Measurements from ENCODE around the gene GGTLC1.
"Not testable (repeated sequence)": the region's sequence is repeated elsewhere in the genome, so short reads cannot be mapped to it uniquely, and the experiment has no call there.

Gene GGTLC1

DNA sequence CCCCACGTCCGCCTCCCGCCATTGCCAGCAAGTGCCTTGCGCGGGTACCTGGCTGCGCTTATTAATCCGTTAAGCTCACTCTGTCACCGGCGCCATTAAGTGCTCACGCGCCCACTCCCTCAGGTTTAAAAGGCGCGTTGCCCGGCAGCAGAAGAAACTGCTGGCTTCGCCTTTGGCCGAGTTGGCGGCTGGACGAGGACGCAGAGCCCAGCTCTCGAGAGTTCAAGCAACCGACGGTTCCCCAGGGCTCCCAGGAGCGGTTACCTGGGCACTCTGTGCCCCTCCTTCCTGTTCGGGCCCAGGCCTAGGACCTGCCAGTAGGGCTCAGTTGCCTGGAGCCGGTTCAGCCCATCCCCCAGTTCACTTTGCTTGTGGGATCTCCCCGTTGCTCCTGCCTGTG is at the start of gene GGTLC1:
GGTLC1 (minus strand) TSS at position 219 of the 400 bp plus-strand sequence. CDS start 2,168 bp downstream, outside the sequence.
- no peak for DNase-seq (ENCODE audit: low spot score)

DNA sequence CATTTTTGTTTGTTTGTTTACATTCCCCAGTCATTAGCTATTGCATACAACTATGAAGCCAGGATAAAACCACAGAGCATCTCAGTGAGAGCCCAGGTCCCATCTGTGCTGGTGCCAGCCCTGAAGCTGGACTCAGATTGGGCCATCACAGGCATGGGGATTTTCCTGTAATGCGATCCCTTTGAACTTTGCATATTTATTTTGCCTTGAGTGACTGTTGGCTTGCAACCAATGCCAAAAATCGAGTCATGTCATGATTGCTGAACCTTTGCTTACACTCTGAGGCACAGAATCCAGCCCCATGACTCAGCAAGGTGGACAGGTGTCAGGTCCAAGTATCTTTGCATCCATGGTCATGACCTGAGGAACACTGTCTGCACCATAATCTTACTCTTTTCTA is 46.2 kb upstream of the GGTLC1 start:
- peak; percentile 88 for DNase-seq (ENCODE audit: low spot score)

DNA sequence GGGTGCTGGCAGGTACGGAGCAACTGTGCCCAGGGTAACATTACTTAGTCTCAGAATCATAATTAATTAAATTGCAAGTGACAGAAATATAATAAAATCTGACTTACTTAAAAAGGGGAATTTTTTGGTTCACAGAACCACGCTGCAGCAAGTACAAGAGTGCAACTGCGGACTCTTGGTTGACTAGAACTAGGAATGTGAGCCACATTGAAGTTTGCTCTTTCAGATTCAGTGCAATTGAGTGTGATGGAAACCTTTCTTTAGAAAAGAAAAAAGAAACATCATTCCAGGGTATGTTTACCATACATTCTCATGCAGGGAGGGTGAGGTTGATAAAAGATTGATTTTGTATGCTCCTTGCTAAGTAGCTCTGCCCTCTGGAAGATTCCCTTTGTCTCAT is 45.0 kb upstream of the GGTLC1 start:
- DNase-seq (ENCODE audit: low spot score) = no peak

DNA sequence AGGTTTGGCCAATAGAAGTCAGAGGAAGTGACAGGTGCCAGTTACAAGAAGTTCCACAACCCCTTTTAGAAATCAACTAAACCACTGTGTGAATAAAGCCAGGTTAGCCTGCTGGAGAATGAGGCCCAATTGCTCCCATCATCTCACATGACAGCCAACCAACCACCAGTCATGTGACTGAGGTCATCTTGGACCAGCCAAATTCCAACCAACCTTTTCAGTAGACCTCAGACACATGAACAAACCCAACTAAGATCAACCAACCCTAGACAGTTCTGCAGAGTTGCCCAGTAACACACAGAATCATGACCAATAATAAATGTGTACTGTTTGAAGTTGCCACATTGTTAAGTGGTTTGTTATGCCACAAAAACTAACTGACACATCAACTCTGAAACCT is 44.6 kb upstream of the GGTLC1 start:
- DNase-seq (ENCODE audit: low spot score) = no peak

DNA sequence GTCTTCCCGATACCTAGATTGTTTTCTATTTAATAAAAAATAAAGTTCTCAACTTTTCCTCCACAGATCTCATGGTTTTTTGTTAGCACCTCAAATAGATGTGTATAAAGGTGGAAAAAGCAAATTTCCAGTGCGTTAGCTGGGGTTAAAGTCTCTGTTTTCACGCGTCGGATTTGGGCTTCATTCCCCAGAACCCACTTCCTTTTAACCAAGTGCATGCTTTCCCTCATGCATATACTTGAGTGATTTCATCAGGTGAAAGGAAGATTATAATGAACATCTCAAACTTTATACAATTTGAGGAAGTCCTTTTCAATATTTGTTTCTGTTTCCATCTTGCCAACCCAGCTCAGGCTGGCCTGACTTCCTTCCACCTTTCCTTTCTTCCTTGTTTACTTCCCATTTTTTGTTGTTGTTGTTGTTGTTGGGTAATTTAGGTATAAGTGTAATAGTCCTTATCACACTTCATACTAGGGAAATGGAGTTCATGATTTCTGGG is 43.9 kb upstream of the GGTLC1 start:
- no peak for DNase-seq (ENCODE audit: low spot score)

DNA sequence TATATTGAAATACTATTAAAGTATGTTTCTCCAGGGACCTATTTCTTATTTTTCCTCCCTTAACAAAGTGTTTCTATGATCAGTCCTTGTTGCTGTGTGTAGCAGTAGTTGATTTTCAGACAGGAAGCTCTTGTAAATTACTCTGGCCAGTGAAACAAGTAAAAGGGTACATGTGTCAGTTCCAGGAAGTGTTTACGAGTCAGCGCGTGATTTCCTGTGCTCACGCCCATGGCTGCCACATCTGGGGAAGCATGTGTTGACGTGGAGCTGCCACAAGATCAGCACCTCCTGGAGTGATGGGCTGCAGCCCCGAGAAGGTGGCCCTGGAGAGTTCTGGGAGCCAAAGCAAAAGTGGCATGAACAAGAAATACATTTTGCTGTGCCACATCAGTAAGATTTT is 38.6 kb upstream of the GGTLC1 start:
- peak; percentile 30 for DNase-seq (ENCODE audit: low spot score)

DNA sequence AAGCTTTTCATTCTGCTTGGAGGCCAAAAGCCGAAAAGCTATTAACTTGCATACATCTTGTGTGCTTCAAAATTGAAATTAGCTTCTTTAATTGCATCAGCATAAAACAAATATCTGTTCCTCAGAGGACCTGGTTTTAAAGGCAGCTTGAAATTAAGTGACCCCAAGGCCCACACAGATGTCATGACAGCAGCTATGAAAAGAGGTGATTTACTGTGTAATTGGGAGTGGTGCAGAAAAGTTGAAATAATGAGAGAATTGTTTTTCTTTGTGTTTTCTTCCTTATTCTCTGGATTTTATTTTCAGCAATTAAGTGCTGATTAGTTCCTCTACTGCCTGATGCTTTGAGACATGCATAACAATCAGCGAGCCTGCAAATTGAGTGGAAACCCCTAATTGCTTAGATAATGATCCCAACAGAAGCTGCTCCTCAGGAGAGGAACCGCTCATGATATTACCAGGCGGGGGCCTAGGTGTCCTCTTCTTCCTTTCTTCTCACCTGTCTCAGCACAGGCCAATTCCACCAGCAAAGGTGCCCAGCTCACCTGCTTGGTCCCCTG is 34.1 kb upstream of the GGTLC1 start:
- DNase-seq (ENCODE audit: low spot score) = no peak

DNA sequence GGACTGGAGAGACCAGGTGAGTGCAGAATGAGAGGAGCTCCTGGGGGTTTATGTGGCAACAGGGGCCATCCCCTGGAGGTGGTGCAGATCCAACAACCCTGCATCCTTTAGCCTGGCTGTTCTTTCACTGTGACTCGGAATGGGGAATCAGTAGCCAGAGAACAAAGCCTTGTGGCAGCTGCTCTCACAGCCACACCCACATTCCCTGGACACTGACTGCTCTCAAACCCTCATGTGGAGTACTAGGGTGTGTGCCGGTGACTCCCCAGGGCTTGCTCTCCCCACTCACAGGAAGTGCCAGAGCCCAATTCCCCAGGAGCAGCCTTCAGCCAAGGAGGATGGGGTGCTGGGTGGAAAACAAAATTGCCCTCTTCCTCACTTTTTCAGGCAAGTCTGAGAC is 30.2 kb upstream of the GGTLC1 start:
- peak; percentile 96 for DNase-seq (ENCODE audit: low spot score)

DNA sequence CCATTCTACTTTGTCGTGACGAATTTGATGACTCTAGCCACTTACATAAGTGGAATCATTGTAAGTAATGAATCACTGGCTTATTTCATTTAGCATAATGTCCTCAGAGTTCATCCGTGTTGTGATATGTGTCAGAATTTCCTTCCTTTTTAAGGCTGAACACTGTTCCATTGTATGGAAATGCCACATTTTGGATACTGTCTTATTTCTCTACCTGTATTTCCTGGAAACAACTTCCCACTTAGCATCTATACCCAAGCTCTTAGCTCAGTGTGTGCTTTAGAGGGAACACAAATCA is 28.8 kb upstream of the GGTLC1 start:
- peak; percentile 23 for DNase-seq (ENCODE audit: low spot score)

DNA sequence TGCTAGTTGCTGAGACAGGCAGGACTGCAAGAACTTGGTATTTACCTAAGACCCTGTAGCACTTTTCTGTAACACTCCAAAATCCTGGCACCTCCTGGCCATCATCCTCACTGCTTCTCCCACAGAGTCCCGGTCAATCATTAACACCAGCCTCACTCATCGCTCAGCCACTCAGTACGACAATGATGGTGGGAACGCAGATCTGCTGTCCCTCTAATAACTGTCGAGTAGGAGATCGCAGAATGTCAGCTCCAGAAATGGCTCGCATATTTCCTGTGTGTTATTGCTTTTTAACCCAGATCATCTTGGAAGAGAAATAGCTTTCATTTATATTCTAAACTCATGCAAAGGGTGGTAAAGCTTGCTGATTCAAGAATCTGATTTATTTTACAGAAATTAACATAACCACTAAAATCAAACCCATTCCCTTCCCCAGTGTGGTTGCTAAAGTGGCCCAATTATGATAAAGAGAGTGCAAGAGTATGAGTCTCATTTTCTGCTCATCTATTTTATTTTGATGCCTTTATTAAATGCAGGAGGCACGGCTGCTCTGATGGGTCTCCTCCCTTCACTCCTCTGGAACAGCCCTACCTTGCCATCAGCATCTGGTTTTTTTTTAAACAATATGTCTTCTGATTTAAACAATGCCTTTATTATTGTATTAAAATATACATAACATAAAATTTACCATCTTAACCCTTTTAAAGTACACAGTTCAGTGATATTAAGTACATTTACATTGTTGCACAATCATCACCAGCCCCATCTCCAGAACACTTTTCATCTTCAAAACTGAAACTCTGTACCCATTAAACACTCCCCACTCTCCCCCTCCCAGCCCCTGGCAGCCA is 28.3 kb upstream of the GGTLC1 start:
- DNase-seq (ENCODE audit: low spot score) = peak; percentile 54

DNA sequence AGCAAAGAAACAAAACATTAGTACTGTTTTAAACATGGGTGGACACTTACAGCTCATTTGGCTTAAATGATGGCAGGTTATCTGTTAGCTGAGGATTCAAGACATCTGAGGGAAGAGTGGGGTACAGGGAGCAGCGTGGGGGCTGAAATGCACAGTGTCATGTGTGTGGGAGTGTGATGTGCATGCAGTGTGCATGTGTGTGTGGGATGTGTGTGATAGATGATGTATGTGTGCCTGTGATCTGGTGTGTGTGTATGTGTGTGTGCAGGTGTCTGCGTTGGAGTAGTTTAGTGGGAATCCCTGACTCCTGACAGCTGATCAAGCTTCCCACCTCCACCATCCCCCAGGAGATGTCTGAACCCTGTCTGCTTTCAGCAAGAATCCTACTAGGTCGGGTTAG is 25.4 kb upstream of the GGTLC1 start:
- DNase-seq (ENCODE audit: low spot score) = no peak

DNA sequence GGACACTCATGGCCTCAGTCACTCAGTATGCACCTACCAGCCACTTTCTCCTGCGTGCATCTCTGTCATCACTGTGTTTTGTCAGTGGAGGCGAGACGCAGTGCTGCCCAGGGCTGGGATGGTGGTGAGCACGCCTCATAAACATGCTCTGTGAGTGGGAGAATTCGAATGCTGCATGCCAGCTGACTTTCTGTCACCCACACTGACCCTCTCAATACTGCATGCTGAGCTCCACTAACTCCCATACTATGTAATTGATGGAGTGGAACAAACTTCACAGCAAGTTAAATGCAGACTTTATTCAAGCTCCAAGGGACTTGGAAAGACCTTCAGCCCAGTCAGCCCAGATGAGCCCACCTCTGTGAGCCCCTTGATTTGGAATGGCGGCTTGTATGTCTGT is 22.7 kb upstream of the GGTLC1 start:
- no peak for DNase-seq (ENCODE audit: low spot score)

DNA sequence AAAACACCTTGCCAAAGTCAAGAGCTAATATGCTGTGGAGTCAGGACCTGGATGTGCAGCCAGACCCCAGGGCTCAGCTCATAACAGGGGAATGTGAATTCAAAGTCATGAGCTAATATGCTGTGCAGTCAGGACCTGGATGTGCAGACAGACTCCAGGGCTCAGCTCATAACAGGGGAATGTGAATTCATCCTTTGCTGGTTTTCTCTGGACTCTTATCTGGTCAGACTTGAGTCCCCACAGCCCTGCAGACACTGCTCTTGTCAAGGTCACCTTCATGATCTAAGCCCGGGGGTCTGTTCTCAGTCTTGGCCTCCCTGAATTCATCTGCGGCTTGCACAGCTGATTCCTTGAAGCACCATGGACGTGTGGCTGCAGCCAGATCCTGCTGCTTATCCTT is 19.2 kb upstream of the GGTLC1 start:
- DNase-seq (ENCODE audit: low spot score) = no peak

DNA sequence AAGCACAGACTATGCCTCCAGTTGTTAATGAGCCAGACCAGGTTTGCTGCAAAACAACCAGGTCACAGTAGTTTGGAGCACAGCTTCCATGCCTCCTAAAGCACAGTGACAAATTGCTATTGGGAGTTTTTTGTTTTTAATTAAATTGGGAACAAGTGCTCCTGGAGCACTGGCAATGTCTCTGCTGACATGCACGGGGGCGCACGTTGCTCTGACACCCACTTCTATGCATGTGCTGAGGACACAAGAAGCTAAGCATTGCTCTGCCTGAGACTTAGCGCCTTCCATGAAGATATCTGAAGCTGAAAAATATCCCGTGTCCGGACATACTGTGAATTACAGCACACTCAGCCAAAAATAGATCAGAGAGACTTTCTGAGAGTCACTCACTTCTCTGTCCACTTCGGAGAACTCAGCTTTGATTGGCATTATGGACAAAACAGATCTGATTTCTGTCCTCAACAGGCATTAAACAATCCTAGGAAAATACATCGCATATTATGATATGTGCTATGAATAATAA is 18.6 kb upstream of the GGTLC1 start:
- DNase-seq (ENCODE audit: low spot score) = no peak

DNA sequence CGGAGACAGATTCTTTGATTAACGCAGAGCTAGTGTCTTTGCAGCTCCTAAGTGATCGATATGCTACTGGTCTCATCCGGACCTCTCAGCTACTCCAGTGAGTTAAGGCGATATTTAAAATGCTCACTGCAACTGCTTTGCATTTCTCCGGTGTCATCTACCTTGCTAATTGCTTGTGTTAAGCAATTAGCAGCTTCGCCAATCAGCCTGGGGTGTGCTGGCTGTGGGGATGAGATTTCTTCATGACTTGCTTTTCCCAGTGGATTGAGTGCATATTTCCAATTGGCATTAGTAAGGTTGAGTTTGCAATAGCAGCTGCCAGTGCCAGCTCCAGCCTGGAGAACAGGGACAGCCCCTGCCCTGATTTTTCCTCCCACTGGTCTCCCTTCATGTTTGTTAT is 18.0 kb upstream of the GGTLC1 start:
- no peak for DNase-seq (ENCODE audit: low spot score)

DNA sequence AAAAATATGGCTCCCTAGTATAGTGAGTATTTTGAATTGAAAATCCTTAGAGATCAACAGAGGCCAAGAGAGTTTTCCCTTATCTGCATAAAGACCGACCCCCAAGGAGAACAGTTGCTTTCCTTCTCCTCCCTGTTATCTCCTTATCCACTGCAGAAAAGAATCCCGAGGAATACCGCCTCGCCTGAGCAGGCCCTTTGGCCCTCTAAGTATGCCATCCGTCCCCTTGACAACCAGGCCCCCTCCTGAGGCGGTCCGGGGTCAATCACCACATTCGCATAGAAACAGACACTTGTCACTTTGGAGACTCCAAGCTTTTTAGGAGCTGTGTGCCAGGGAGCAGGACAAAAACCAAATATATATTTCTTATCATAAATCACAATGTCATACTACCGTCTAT is 15.9 kb upstream of the GGTLC1 start:
- no peak for DNase-seq (ENCODE audit: low spot score)

DNA sequence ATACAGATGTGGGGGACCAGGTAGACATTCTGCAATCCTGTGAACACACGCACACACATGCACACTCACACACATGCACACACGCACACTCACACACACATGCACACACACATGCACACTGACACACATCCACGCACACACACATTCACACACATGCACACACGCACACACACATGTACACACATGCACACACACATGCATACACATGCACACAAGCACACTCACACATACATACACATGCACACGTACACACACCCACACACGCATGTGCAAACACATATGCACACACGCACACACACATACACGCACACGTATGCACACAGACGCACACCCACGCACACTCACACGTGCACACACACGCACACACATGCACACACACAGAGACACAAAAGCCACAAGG is 14.3 kb upstream of the GGTLC1 start:
- DNase-seq (ENCODE audit: low spot score) = no peak

DNA sequence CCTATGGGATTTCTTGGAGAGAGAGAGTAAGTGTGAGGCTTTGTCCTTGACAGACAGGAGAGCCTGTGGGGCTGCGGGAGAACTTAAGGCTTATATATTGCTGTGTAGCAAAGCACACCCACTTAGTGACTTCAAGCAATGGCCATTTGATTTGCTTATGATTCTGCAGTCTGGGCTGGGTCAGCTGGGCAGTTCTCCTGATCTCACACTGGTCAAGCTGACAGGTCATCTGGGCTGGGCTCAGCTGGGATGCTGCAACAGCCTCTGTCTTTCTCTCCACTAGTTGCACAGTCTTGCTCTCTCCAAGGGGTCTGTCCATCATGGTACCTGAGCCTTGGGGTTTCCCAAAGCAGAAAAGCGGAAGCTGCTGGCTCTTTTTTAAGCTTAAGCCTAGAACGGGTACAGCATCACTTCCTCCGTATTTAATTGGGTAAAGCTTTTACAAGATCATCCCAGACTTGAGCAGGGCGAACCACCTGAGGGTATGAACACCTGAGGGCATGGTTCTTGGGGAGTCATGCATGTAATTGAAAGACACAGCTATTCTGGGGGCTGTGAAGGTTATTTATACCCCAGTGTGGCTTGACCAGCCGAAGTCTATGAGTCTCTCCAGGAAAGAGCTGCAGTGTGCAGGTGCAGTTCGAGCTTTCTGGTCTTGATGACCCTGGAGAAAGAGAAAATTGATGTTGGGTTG is 13.3 kb upstream of the GGTLC1 start:
- no peak for DNase-seq (ENCODE audit: low spot score)

DNA sequence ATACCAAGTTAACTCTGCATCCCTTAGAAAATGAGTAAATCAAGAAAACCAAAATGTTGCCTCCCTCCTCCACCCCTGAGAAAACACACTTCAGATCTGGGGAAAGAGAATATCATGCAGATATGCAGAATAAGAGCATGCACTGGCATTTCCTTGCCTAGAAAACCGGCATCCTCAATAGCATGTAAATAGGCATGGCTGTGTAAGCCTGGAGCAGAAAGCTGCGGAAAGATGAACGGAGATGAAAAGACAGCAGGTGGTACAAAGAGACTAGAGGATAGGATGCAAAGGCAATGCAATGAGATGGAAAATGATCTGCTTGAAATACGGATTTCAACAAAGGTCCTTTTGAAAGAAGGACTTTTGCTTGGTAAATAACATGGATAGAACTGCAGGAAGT is 10.3 kb upstream of the GGTLC1 start:
- no peak for DNase-seq (ENCODE audit: low spot score)

DNA sequence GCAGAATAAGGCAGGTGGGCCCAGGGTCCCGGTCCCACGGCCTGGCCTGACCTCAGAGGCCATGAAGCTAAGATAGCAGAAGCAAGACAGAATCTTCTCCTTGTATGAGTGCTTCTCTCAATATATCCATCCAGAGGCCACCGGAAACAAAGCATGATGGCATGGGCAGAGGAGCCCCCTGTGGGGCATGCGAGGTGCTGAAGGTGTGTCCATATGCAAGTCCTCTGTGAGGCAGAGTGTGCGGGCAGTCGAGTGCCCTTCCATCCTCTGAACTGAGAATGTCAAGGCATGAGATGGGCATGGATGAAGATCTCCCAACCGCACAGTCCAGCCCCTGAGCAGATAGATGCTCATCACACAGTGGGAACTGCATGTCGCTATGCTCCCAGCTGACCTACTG is 9.8 kb upstream of the GGTLC1 start:
- no peak for DNase-seq (ENCODE audit: low spot score)

DNA sequence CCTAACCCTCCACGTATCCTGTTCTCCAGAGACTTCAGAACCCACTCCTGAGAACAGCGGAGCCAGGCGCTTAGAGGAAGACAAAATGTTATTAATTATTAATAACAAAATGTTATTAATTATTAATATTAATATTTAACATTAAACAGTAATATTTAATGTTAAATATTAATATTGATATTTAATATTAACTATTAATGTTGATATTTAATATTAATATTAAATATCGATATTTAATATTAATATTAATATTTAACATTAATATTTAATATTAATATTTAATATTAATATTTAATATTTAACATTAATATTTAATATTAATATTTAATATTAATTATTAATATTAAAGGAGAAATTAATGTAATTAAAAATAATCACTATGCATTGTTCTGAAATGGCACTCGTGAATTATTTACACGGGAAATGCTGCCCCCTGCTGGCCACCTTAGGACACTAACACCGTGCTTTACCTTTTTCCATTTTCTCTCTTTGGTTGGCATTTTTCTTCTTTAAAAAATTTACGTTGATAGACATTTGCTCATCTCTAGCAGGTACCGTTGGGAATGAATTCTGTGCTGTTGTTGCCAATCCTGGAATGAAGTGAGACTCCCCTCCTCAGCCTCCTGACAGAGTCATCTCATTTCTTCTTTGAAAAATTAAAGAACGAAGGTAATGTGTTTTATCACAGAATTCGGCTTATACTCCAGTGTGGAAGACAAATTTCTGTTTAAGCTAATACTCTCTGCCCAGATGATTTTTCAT is 7.5 kb upstream of the GGTLC1 start:
- DNase-seq (ENCODE audit: low spot score) = peak; percentile 50

DNA sequence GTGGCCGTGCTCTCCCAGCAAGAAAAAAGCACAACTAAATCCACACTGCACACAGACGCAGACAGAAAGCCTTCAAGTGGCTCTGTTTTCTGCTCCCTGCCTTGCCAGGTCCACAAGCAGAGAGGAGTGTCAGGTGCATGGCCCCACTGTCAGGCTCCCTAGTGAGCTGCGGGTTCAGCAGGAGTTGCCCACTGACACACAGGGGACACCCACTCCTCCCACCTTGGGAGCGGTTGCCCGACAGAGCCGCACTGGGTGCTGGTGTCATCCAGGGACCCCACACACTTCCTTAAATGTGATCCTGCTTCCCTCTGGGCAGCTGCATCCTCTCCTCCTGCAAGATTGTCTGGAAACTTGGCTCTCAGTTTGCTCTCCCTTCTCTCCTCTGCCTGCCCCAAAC is 6.7 kb upstream of the GGTLC1 start:
- not testable (repeated sequence) for DNase-seq (ENCODE audit: low spot score)

All from SW480 (cell line).